CD4-positive, alpha-beta T cell treated with Interleukin-6 at 100 ng/mL for 8 hours (primary cell): ENCODE data around the gene OAS3.
A peak's percentile ranks its signal among the peaks of the same experiment; 100 is the strongest.

ENCODE experiments used
- DNase-seq: peaks from one replicate; pipeline ENCODE4 v3.0.0-alpha.2; 2020; ENCODE audit warnings: mixed read lengths, low spot score

OAS3 gene

GRCh38 chr12:112961536-112961935 lies 23.3 kb downstream of the OAS3 start:
- no peak for DNase-seq

GRCh38 chr12:112962561-112962960 lies 24.3 kb downstream of the OAS3 start:
- DNase-seq, result no peak

GRCh38 chr12:112963227-112963861 lies 25.1 kb downstream of the OAS3 start:
- DNase-seq, result no peak

GRCh38 chr12:112964067-112964670 lies 25.9 kb downstream of the OAS3 start:
- DNase-seq, result no peak

GRCh38 chr12:112964915-112965314 lies 26.6 kb downstream of the OAS3 start:
- no peak for DNase-seq

GRCh38 chr12:112965643-112966042 lies 27.4 kb downstream of the OAS3 start:
- no peak for DNase-seq

GRCh38 chr12:112967306-112967705 lies 29.0 kb downstream of the OAS3 start:
- DNase-seq, result no peak

- DNase-seq, result no peak
Observed at GRCh38 chr12:112967858-112968257, 29.6 kb downstream of the OAS3 start.

- DNase-seq, result no peak
Observed at GRCh38 chr12:112969547-112970306, 31.5 kb downstream of the OAS3 start.

GRCh38 chr12:112970391-112970790 lies 32.1 kb downstream of the OAS3 start:
- DNase-seq, result no peak

- DNase-seq, result no peak
Observed at GRCh38 chr12:112971248-112971647, 33.0 kb downstream of the OAS3 start.

GRCh38 chr12:112973011-112973735 lies 34.9 kb downstream of the OAS3 start:
- DNase-seq, result no peak

- no peak for DNase-seq
Observed at GRCh38 chr12:112973818-112974231, 35.6 kb downstream of the OAS3 start.

- no peak for DNase-seq
Observed at GRCh38 chr12:112974904-112975303, 36.6 kb downstream of the OAS3 start.

- no peak for DNase-seq
Observed at GRCh38 chr12:112977139-112977538, 38.9 kb downstream of the OAS3 start.

- no peak for DNase-seq
Observed at GRCh38 chr12:112977641-112978040, 39.4 kb downstream of the OAS3 start.

GRCh38 chr12:112978163-112979040 lies 40.1 kb downstream of the OAS3 start, which contains the start of gene OAS2:
OAS2 (plus strand) TSS chr12:112978519; CDS start chr12:112978609, 90 bp downstream.
- DNase-seq, result peak; percentile 89

GRCh38 chr12:112979041-112979680 lies 40.9 kb downstream of the OAS3 start:
- DNase-seq, result peak; percentile 56

GRCh38 chr12:112980491-112981158 lies 42.4 kb downstream of the OAS3 start:
- peak; percentile 34 for DNase-seq

GRCh38 chr12:112985642-112986290 lies 47.5 kb downstream of the OAS3 start:
- DNase-seq, result no peak
